K562 (cell line): ENCODE measurements around the gene ARHGAP30. TPM values are rescaled to one million over a fixed set of nuclear protein-coding genes. Genes with fewer than 3 reads are reported as not detected.
A peak's percentile ranks its signal among the peaks of the same experiment; 100 is the strongest.

Experiments
- ATAC-seq: fragments of 200-7000 bp; cut with Tn5 transposase; 3 replicates; pipeline ENCODE4 v1.9.1; 2020; ENCODE audit warnings: moderate library complexity
- BruUV-seq: library from RNA; stranded (reverse); fragments of 400-500 nt; replicated peaks from 2 replicates; lab custom pipeline; 2021; lab: Mats Ljungman, UMichigan
- CTCF ChIA-PET: fragments of 300-600 bp; formaldehyde crosslinking; extraction: SDS; loops from one replicate; lab custom pipeline; 2021; ENCODE audit warnings: low intra/inter-chr PET ratio; lab: Yijun Ruan, JAX
- POLR2A ChIA-PET: fragments of 300-600, 350-650 bp; sonication (Branson Sonifier 250); formaldehyde crosslinking; extraction: SDS; loops from one replicate; lab custom pipeline; 2021; ENCODE audit warnings: antibody characterized with exemption, inconsistent platforms; lab: Yijun Ruan, JAX
- DNase-seq, 4 experiments: peaks; one replicate each; pipeline versions ENCODE4 v3.0.0 to v3.0.0-alpha.2; 2011 to 2018; ENCODE audit warnings: low spot score in 3 of 4, mixed read lengths in 3 of 4; ENCODE audit errors: extremely low read depth in 1 of 4
- FAIRE-seq: peaks from 2 replicates; lab custom pipeline; 2011; peaks lifted over from hg19 to GRCh38; lab: Jason Lieb, UNC
- H2AFZ ChIP-seq: 2 replicates; pipeline ENCODE4 v1.6.0; 2011; ENCODE audit warnings: low read depth, low read length, control low read depth, inconsistent platforms
- H3K27ac ChIP-seq: fragments of 200-600 bp; 3 replicates; pipeline ENCODE4 v1.8.0; 2011; ENCODE audit warnings: low read depth, mild to moderate bottlenecking, control low read depth, inconsistent platforms, low read length, moderate library complexity, mixed read lengths; ENCODE audit errors: extremely low read depth
- H3K27me3 ChIP-seq, 2 experiments: fragments of 300-600 bp in 1 of 2; 2 replicates in 1 of 2; 3 replicates in 1 of 2; pipeline versions ENCODE4 v1.6.0 to v1.8.0; 2011; ENCODE audit warnings: inconsistent platforms in 2 of 2, low read length in 2 of 2, mild to moderate bottlenecking in 1 of 2, mixed read lengths in 1 of 2, moderate library complexity in 1 of 2; ENCODE audit not compliant: control insufficient read depth in 2 of 2, insufficient read depth in 2 of 2
- H3K36me3 ChIP-seq: fragments of 300-600 bp; 3 replicates; pipeline ENCODE4 v1.8.0; 2011; ENCODE audit warnings: mild to moderate bottlenecking, low read length, inconsistent platforms; ENCODE audit not compliant: control insufficient read depth, insufficient read depth
- H3K4me1 ChIP-seq, 2 experiments: fragments of 200-600 bp in 1 of 2; replicated peaks in 1 of 2; 2 replicates in 1 of 2; 3 replicates in 1 of 2; pipeline versions ENCODE4 v1.5.1 to v1.8.0; 2011; ENCODE audit warnings: inconsistent platforms in 2 of 2, low read length in 2 of 2, mild to moderate bottlenecking in 1 of 2, mixed read lengths in 1 of 2, moderate library complexity in 1 of 2; ENCODE audit not compliant: control insufficient read depth in 2 of 2, insufficient read depth in 2 of 2
- H3K4me2 ChIP-seq: 2 replicates; pipeline ENCODE4 v1.6.1; 2011; ENCODE audit warnings: low read length, control low read depth, inconsistent platforms, mixed read lengths; ENCODE audit not compliant: insufficient read depth
- H3K4me3 ChIP-seq: fragments of 200-600 bp; sonication (generic), shearing (Covaris generic); 2 replicates; pipeline ENCODE4 v1.5.1; 2016; ENCODE audit warnings: control low read depth, inconsistent platforms
- H3K79me2 ChIP-seq: fragments of 200-600 bp; 3 replicates; pipeline ENCODE4 v1.8.0; 2011; ENCODE audit warnings: low read length, inconsistent platforms; ENCODE audit not compliant: control insufficient read depth, insufficient read depth
- H3K9ac ChIP-seq, 2 experiments: 2 replicates each; pipeline versions ENCODE4 v1.6.0 to v1.6.1; 2011; ENCODE audit warnings: low read depth in 2 of 2, low read length in 2 of 2, control low read depth in 1 of 2, inconsistent platforms in 1 of 2, mild to moderate bottlenecking in 1 of 2, mixed read lengths in 1 of 2; ENCODE audit not compliant: insufficient read depth in 1 of 2
- H3K9me1 ChIP-seq: one replicate; pipeline ENCODE4 v1.6.0; 2011; ENCODE audit warnings: inconsistent platforms, mild to moderate bottlenecking, low read length, moderate library complexity; ENCODE audit not compliant: control insufficient read depth, insufficient read depth
- H3K9me3 ChIP-seq: replicated peaks from 2 replicates; pipeline ENCODE4 v1.5.1; 2011; ENCODE audit warnings: low read depth, low read length, inconsistent platforms; ENCODE audit not compliant: control insufficient read depth, insufficient read depth
- H4K20me1 ChIP-seq: replicated peaks from 2 replicates; pipeline ENCODE4 v1.6.1; 2011; ENCODE audit warnings: low read length, inconsistent platforms, mixed read lengths; ENCODE audit not compliant: control insufficient read depth, insufficient read depth
- CBX3 ChIP-seq, 2 experiments: IDR thresholded peaks; 1 replicate in 1 of 2; 2 replicates in 1 of 2; pipeline ENCODE4 v1.6.1; 2012; ENCODE audit warnings: inconsistent platforms in 2 of 2, low read length in 2 of 2, borderline replicate concordance in 1 of 2, control low read depth in 1 of 2
- GTF2F1 ChIP-seq: IDR thresholded peaks from 2 replicates; pipeline ENCODE4 v1.6.1; 2011; ENCODE audit warnings: low read depth, low read length, improper control_type of control experiment
- MYBL2 ChIP-seq, 2 experiments: fragments of 450-650 bp in 1 of 2; sonication (generic) in 1 of 2; formaldehyde crosslinking in 1 of 2; IDR thresholded peaks; 2 replicates each; pipeline versions ENCODE4 v1.6.1 to v1.8.1; 2017 to 2022; ENCODE audit warnings: borderline replicate concordance in 1 of 2, inconsistent platforms in 1 of 2, low read depth in 1 of 2, mild to moderate bottlenecking in 1 of 2, missing genetic modification reagents in 1 of 2, moderate library complexity in 1 of 2
- TBL1XR1 ChIP-seq, 2 experiments: IDR thresholded peaks; 2 replicates each; pipeline ENCODE4 v1.6.1; 2012; ENCODE audit warnings: improper control_type of control experiment in 2 of 2, low read length in 2 of 2, mild to moderate bottlenecking in 1 of 2
- TEAD1 ChIP-seq, 2 experiments: fragments of 450-650 bp in 1 of 2; sonication (generic) in 1 of 2; formaldehyde crosslinking; IDR thresholded peaks; 2 replicates each; pipeline versions ENCODE4 v1.4.0 to v1.8.0; 2020 to 2022; ENCODE audit warnings: mild to moderate bottlenecking in 2 of 2, missing genetic modification reagents in 1 of 2
- ZKSCAN3 ChIP-seq: fragments of 250-450 bp; sonication (Bioruptor Pico); IDR thresholded peaks from 2 replicates; pipeline ENCODE4 v1.4.0; 2020
- ZNF24 ChIP-seq: fragments of 450-650 bp; IDR thresholded peaks from 2 replicates; pipeline ENCODE4 v1.6.1; 2016
- WGBS: fragments of 100-300 bp; shearing (Covaris generic); methylation state at CpG from one replicate; pipeline ENCODE4 v1.1.6; 2016; ENCODE audit warnings: low coverage, mixed read lengths; ENCODE audit not compliant: insufficient coverage; ENCODE audit errors: missing lambda C conversion rate; 5-methylcytosine and 5-hydroxymethylcytosine counted together
- in situ Hi-C: fragments of 300-500 bp; cut with MboI; formaldehyde crosslinking; loops from 4 replicates; pipeline ENCODE4 v1.15.0; 2018; ENCODE audit warnings: inconsistent platforms, mixed read lengths
- intact Hi-C: fragments of 100-400 bp; cut with micrococcal nuclease; formaldehyde crosslinking; loops from 2 replicates; pipeline ENCODE4 v1.14.2; 2022
- polyA plus RNA-seq, 8 experiments: library from polyadenylated mRNA; depleted of rRNA in 4 of 8; stranded (reverse) in 5 of 8; unstranded in 3 of 8; fragments of >200 nt; fragmentation: Nextera tagmentation in 2 of 8; fragmentation: Illumina TruSeq in 1 of 8; extraction: Ambion mirVana in 2 of 8; extraction: Trizol in 1 of 8; gene quantifications; 2 replicates each; pipeline versions ENCODE4 v1.2.1 to v1.2.3, GENCODE V29; 2011 to 2014; ENCODE audit warnings: inconsistent platforms in 1 of 8, missing spikeins in 1 of 8
- total RNA-seq, 7 experiments: library from RNA; depleted of rRNA in 6 of 7; stranded (reverse); fragments of >200 nt in 6 of 7; fragmentation: Illumina TruSeq in 2 of 7; extraction: Trizol in 2 of 7; gene quantifications; 2 replicates each; pipeline versions ENCODE4 v1.2.1 to v1.2.3, GENCODE V29; 2011 to 2021; ENCODE audit warnings: low replicate concordance in 1 of 7
- TF ChIP-seq, protein P1 (sequence below): sonication (generic); formaldehyde crosslinking; IDR thresholded peaks from 2 replicates; pipeline ENCODE4 v1.8.0; 2022; ENCODE audit warnings: mild to moderate bottlenecking, missing genetic modification reagents, borderline replicate concordance
- TF ChIP-seq, protein P2 (sequence below), 2 experiments: fragments of 450-650 bp in 1 of 2; sonication (generic) in 1 of 2; formaldehyde crosslinking in 1 of 2; IDR thresholded peaks in 1 of 2; conservative IDR thresholded peaks in 1 of 2; 2 replicates each; pipeline versions ENCODE4 v1.6.1 to v1.8.1; 2016 to 2023; ENCODE audit warnings: mild to moderate bottlenecking in 2 of 2, moderate library complexity in 2 of 2, inconsistent platforms in 1 of 2, missing genetic modification reagents in 1 of 2
- TF ChIP-seq, protein P3 (sequence below): fragments of 450-650 bp; formaldehyde crosslinking; IDR thresholded peaks from 2 replicates; pipeline ENCODE4 v1.4.0; 2020; ENCODE audit warnings: mild to moderate bottlenecking, moderate library complexity
- TF ChIP-seq, protein P4 (sequence below): fragments of 450-650 bp; IDR thresholded peaks from 2 replicates; pipeline ENCODE4 v1.6.1; 2016

ARHGAP30 gene
- total and polyA plus RNA-seq, 9 of the 15 experiments (the other 6 are each of a cell fraction or from before 2014, with no cell fraction given): 0.01 to 0.73 (median 0.12) TPM

DNA sequence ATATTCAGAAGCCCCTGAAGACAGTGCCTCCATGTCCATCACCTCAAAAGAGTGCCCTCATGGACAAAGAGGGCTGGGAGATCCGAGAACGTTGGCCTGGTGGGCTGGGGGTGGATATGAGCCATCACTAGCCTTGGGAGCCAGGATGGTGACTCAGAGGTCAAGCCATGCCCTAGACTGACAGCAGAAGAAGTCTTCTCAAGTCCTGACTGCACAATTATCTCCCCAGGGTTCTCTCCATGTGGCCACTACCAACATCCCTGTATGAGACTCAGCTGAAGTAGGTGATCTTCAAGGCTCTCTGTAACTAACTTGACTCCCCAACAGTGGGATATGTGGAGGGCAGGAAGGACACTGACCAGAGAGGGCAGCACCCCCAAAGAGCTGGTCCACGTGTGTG is 16.8 kb downstream of the ARHGAP30 start:
- DNase-seq (peak in 2 of 4 experiments; percentile 59 to 62), FAIRE-seq (peak; percentile 86), ATAC-seq (peak; percentile 54)
- ChIA-PET CTCF (interaction anchor here (0.6 kb wide), 1 partner anchor 46 kb away, joined by 3 read pairs; no protein-coding TSS in a partner anchor), POLR2A (interaction anchor here (2.6 kb wide), 1 partner anchor 8 kb away, joined by 13 read pairs; the partner anchor contains the start of gene USF1)
- Histone ChIP-seq H3K79me2 (no peaks in the 10 kb centered on the region), H3K27me3 (no peaks in the 10 kb centered on the region), H2AFZ (peak overlapping the region; percentile 19; the same call in 1 of the 2 replicates), H3K4me2 (no peak overlapping the region; the same call in 1 of the 2 replicates), H3K9me1 (no peaks in the 10 kb centered on the region), H3K4me3 (no peak overlapping the region), H3K36me3 (no peaks in the 10 kb centered on the region), H3K4me1 (peaks cover 0 to 8% of the 10 kb centered on the region in 2 experiments; a peak in 3 of 5 replicates), H3K27ac (no peak overlapping the region), H4K20me1 (no peaks in the 10 kb centered on the region), H3K9ac (no peak overlapping the region), H3K9me3 (no peaks in the 10 kb centered on the region)
- in situ Hi-C loops: no loop called here
- WGBS: 11% methylated on average over 3 of the region's 3 CpGs
- no TSS peak for BruUV-seq
- intact Hi-C loops: no loop called here
- TF ChIP-seq MYBL2 (IDR thresholded peaks at IDR 0.05; ENCODE audit: low read depth) (no peak), MYBL2 (CRISPR knock-in tag; IDR thresholded peaks at IDR 0.05; ENCODE audit: borderline replicate concordance) (no peak), ZNF24 (no peak), TBL1XR1 (IDR thresholded peaks at IDR 0.05; ENCODE audit: low read length in 2 of 2) (no peak), CBX3 (IDR thresholded peaks at IDR 0.05; ENCODE audit: borderline replicate concordance in 1 of 2, low read length in 2 of 2) (0 out of 3 replicates have a peak, but pooled peaks of 1 of the 2 experiments have one; percentile 12), TEAD1 (CRISPR knock-in tag; IDR thresholded peaks at IDR 0.05) (no peak), ZKSCAN3 (no peak), GTF2F1 (no peak)
- TF ChIP-seq, protein P1, sequence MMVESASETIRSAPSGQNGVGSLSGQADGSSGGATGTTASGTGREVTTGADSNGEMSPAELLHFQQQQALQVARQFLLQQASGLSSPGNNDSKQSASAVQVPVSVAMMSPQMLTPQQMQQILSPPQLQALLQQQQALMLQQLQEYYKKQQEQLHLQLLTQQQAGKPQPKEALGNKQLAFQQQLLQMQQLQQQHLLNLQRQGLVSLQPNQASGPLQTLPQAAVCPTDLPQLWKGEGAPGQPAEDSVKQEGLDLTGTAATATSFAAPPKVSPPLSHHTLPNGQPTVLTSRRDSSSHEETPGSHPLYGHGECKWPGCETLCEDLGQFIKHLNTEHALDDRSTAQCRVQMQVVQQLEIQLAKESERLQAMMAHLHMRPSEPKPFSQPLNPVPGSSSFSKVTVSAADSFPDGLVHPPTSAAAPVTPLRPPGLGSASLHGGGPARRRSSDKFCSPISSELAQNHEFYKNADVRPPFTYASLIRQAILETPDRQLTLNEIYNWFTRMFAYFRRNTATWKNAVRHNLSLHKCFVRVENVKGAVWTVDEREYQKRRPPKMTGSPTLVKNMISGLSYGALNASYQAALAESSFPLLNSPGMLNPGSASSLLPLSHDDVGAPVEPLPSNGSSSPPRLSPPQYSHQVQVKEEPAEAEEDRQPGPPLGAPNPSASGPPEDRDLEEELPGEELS (CRISPR knock-in tag): no peak
- TF ChIP-seq, protein P2, sequence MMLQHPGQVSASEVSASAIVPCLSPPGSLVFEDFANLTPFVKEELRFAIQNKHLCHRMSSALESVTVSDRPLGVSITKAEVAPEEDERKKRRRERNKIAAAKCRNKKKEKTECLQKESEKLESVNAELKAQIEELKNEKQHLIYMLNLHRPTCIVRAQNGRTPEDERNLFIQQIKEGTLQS (IDR thresholded peaks at IDR 0.05): peak; percentile 72
- TF ChIP-seq, protein P2 (CRISPR knock-in tag; conservative IDR thresholded peaks at IDR 0.05): no peak
- TF ChIP-seq, protein P3, sequence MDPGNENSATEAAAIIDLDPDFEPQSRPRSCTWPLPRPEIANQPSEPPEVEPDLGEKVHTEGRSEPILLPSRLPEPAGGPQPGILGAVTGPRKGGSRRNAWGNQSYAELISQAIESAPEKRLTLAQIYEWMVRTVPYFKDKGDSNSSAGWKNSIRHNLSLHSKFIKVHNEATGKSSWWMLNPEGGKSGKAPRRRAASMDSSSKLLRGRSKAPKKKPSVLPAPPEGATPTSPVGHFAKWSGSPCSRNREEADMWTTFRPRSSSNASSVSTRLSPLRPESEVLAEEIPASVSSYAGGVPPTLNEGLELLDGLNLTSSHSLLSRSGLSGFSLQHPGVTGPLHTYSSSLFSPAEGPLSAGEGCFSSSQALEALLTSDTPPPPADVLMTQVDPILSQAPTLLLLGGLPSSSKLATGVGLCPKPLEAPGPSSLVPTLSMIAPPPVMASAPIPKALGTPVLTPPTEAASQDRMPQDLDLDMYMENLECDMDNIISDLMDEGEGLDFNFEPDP (CRISPR knock-in tag): no peak
- TF ChIP-seq, protein P4, sequence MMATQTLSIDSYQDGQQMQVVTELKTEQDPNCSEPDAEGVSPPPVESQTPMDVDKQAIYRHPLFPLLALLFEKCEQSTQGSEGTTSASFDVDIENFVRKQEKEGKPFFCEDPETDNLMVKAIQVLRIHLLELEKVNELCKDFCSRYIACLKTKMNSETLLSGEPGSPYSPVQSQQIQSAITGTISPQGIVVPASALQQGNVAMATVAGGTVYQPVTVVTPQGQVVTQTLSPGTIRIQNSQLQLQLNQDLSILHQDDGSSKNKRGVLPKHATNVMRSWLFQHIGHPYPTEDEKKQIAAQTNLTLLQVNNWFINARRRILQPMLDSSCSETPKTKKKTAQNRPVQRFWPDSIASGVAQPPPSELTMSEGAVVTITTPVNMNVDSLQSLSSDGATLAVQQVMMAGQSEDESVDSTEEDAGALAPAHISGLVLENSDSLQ: peak; percentile 58
